ENCODE measurements around the gene ELK3.

- TF ChIP-seq, protein P1, sequence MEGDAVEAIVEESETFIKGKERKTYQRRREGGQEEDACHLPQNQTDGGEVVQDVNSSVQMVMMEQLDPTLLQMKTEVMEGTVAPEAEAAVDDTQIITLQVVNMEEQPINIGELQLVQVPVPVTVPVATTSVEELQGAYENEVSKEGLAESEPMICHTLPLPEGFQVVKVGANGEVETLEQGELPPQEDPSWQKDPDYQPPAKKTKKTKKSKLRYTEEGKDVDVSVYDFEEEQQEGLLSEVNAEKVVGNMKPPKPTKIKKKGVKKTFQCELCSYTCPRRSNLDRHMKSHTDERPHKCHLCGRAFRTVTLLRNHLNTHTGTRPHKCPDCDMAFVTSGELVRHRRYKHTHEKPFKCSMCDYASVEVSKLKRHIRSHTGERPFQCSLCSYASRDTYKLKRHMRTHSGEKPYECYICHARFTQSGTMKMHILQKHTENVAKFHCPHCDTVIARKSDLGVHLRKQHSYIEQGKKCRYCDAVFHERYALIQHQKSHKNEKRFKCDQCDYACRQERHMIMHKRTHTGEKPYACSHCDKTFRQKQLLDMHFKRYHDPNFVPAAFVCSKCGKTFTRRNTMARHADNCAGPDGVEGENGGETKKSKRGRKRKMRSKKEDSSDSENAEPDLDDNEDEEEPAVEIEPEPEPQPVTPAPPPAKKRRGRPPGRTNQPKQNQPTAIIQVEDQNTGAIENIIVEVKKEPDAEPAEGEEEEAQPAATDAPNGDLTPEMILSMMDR (conservative IDR thresholded peaks at IDR 0.05; ENCODE audit: low read length) = no peak
- TF ChIP-seq EZH2phosphoT487 (IDR thresholded peaks at IDR 0.05; ENCODE audit: borderline replicate concordance) = no peak
Measured at GRCh38 chr12:96164951-96165811, 29.0 kb upstream of the ELK3 start.

All from Loucy (cell line).